ENCODE data around the gene MCOLN1. TPM values are rescaled to one million over a fixed set of nuclear protein-coding genes. Genes with fewer than 3 reads are reported as not detected.

MCOLN1 gene
- total RNA-seq, 5 donors from 2014 or later (not counting 1 experiment from before 2014, with no cell fraction given), result 13.0 to 16.7 (median 15.3) TPM

GRCh38 chr19:7550169-7550770 is 27.8 kb downstream of the MCOLN1 start:
- peaks cover 27% of the 10 kb centered on the region for H3K36me3 Mint-ChIP-seq
- POLR2A ChIA-PET, result no interaction called here
- Histone ChIP-seq H3K9me3 (no peaks in the 10 kb centered on the region), H3K4me3 (ENCODE audit: control insufficient read depth in 1 of 2, extremely low read depth in 1 of 2, low read length in 1 of 2) (no peak overlapping the region), H3K27me3 (replicated peaks in 1 of 2; ENCODE audit: control insufficient read depth in 2 of 2, extremely low read depth in 1 of 2, insufficient read depth in 2 of 2, low read length in 1 of 2) (no peaks in the 10 kb centered on the region), H3K4me1 (ENCODE audit: control insufficient read depth in 1 of 2, extremely low read depth in 1 of 2, insufficient read depth in 2 of 2, low read length in 2 of 2) (peaks cover 0 to 5% of the 10 kb centered on the region in 2 experiments), H3K27ac (ENCODE audit: low read length) (no peak overlapping the region), H3K36me3 (ENCODE audit: control insufficient read depth in 2 of 2, extremely low read depth in 1 of 2, insufficient read depth in 1 of 2, low read length in 1 of 2) (peaks cover 3 to 25% of the 10 kb centered on the region in 2 donors)
- WGBS (ENCODE audit: insufficient coverage), result 98% methylated on average over 41 of the region's 41 CpGs
- ATAC-seq (replicated peaks in 1 of 4) (no peak), DNase-seq (no peak)
- H3K4me1 Mint-ChIP-seq, result peaks cover 5 to 11% (median 6%) of the 10 kb centered on the region in 3 donors
- CTCF ChIA-PET, result no interaction called here
- H3K9me3 Mint-ChIP-seq, result no peaks in the 10 kb centered on the region
- no peak overlapping the region for H3K4me3 Mint-ChIP-seq
- no peaks in the 10 kb centered on the region for H3K27me3 Mint-ChIP-seq
- no peak overlapping the region for H3K27ac Mint-ChIP-seq

- Mint-ChIP-seq H3K4me1 (peaks cover 0 to 6% (median 3%) of the 10 kb centered on the region in 3 donors), H3K4me3 (peak overlapping the region in 1 of 3 donors; percentile 39), H3K27me3 (no peaks in the 10 kb centered on the region), H3K9me3 (no peaks in the 10 kb centered on the region), H3K27ac (no peak overlapping the region), H3K36me3 (peaks cover 24% of the 10 kb centered on the region)
- Histone ChIP-seq H3K27ac (ENCODE audit: low read length) (no peak overlapping the region), H3K4me3 (ENCODE audit: control insufficient read depth in 1 of 2, extremely low read depth in 1 of 2, low read length in 1 of 2) (peak overlapping the region in 1 of 2 donors; percentile 46), H3K9me3 (no peaks in the 10 kb centered on the region), H3K27me3 (replicated peaks in 1 of 2; ENCODE audit: control insufficient read depth in 2 of 2, extremely low read depth in 1 of 2, insufficient read depth in 2 of 2, low read length in 1 of 2) (no peaks in the 10 kb centered on the region), H3K4me1 (ENCODE audit: control insufficient read depth in 1 of 2, extremely low read depth in 1 of 2, insufficient read depth in 2 of 2, low read length in 2 of 2) (peaks cover 0 to 5% of the 10 kb centered on the region in 2 experiments), H3K36me3 (ENCODE audit: control insufficient read depth in 2 of 2, extremely low read depth in 1 of 2, insufficient read depth in 1 of 2, low read length in 1 of 2) (peaks cover 3 to 31% of the 10 kb centered on the region in 2 donors)
- DNase-seq, result peak in 22 of 35 experiments; percentile 7 to 69 (median 34)
- ChIA-PET POLR2A (no interaction called here), CTCF (no interaction called here)
- ATAC-seq (replicated peaks in 1 of 4), result peak; percentile 69 to 95 (median 78)
- 78% methylated on average over 35 of the region's 51 CpGs for WGBS (ENCODE audit: insufficient coverage)
Observed at GRCh38 chr19:7550987-7551761, 28.8 kb downstream of the MCOLN1 start.

GRCh38 chr19:7552781-7553180 is 30.4 kb downstream of the MCOLN1 start:
- ATAC-seq (replicated peaks in 1 of 4) (no peak), DNase-seq (no peak)
- Histone ChIP-seq H3K4me3 (ENCODE audit: control insufficient read depth in 1 of 2, extremely low read depth in 1 of 2, low read length in 1 of 2) (no peak overlapping the region), H3K36me3 (ENCODE audit: control insufficient read depth in 2 of 2, extremely low read depth in 1 of 2, insufficient read depth in 1 of 2, low read length in 1 of 2) (peaks cover 13 to 44% of the 10 kb centered on the region in 2 donors), H3K9me3 (no peaks in the 10 kb centered on the region), H3K27ac (ENCODE audit: low read length) (no peak overlapping the region), H3K27me3 (replicated peaks in 1 of 2; ENCODE audit: control insufficient read depth in 2 of 2, extremely low read depth in 1 of 2, insufficient read depth in 2 of 2, low read length in 1 of 2) (no peaks in the 10 kb centered on the region), H3K4me1 (ENCODE audit: control insufficient read depth in 1 of 2, extremely low read depth in 1 of 2, insufficient read depth in 2 of 2, low read length in 2 of 2) (peaks cover 0 to 5% of the 10 kb centered on the region in 2 experiments)
- H3K27ac Mint-ChIP-seq, result no peak overlapping the region
- 57% methylated on average over 1 of the region's 2 CpGs for WGBS (ENCODE audit: insufficient coverage)
- peaks cover 0 to 5% (median 3%) of the 10 kb centered on the region in 3 donors for H3K4me1 Mint-ChIP-seq
- H3K27me3 Mint-ChIP-seq, result no peaks in the 10 kb centered on the region
- H3K36me3 Mint-ChIP-seq, result peaks cover 33% of the 10 kb centered on the region
- no peak overlapping the region for H3K4me3 Mint-ChIP-seq
- H3K9me3 Mint-ChIP-seq, result no peaks in the 10 kb centered on the region
- POLR2A ChIA-PET, result no interaction called here
- CTCF ChIA-PET, result interaction anchor here in 1 of 2 donors (0.6 kb wide), 1 partner anchor 399 kb away, joined by 5 read pairs; no protein-coding TSS in a partner anchor

- POLR2A ChIA-PET, result no interaction called here
- no peak overlapping the region for H3K4me3 ChIP-seq (ENCODE audit: control insufficient read depth in 1 of 2, extremely low read depth in 1 of 2, low read length in 1 of 2)
- no peak overlapping the region for H3K27ac ChIP-seq (ENCODE audit: low read length)
- Mint-ChIP-seq H3K9me3 (no peaks in the 10 kb centered on the region), H3K27ac (no peak overlapping the region), H3K4me1 (peaks cover 0 to 5% (median 3%) of the 10 kb centered on the region in 3 donors), H3K4me3 (no peak overlapping the region), H3K27me3 (no peaks in the 10 kb centered on the region), H3K36me3 (peaks cover 47% of the 10 kb centered on the region)
- H3K36me3 ChIP-seq (ENCODE audit: control insufficient read depth in 2 of 2, extremely low read depth in 1 of 2, insufficient read depth in 1 of 2, low read length in 1 of 2), result peaks cover 13 to 55% of the 10 kb centered on the region in 2 donors
- H3K9me3 ChIP-seq, result no peaks in the 10 kb centered on the region
- ATAC-seq (replicated peaks in 1 of 4) (no peak), DNase-seq (no peak)
- CTCF ChIA-PET, result interaction anchor here in 1 of 2 donors (1.7 kb wide), 1 partner anchor 14 kb away, joined by 5 read pairs; no protein-coding TSS in a partner anchor
- H3K27me3 ChIP-seq (replicated peaks in 1 of 2; ENCODE audit: control insufficient read depth in 2 of 2, extremely low read depth in 1 of 2, insufficient read depth in 2 of 2, low read length in 1 of 2), result no peaks in the 10 kb centered on the region
- peaks cover 0 to 5% of the 10 kb centered on the region in 2 experiments for H3K4me1 ChIP-seq (ENCODE audit: control insufficient read depth in 1 of 2, extremely low read depth in 1 of 2, insufficient read depth in 2 of 2, low read length in 2 of 2)
- WGBS (ENCODE audit: insufficient coverage), result 98% methylated on average over 28 of the region's 28 CpGs
Observed at GRCh38 chr19:7554565-7554964, 32.1 kb downstream of the MCOLN1 start.

- Histone ChIP-seq H3K27ac (ENCODE audit: low read length) (no peak overlapping the region), H3K27me3 (replicated peaks in 1 of 2; ENCODE audit: control insufficient read depth in 2 of 2, extremely low read depth in 1 of 2, insufficient read depth in 2 of 2, low read length in 1 of 2) (no peaks in the 10 kb centered on the region), H3K4me1 (ENCODE audit: control insufficient read depth in 1 of 2, extremely low read depth in 1 of 2, insufficient read depth in 2 of 2, low read length in 2 of 2) (peaks cover 0 to 5% of the 10 kb centered on the region in 2 experiments), H3K36me3 (ENCODE audit: control insufficient read depth in 2 of 2, extremely low read depth in 1 of 2, insufficient read depth in 1 of 2, low read length in 1 of 2) (peaks cover 13 to 52% of the 10 kb centered on the region in 2 donors), H3K4me3 (ENCODE audit: control insufficient read depth in 1 of 2, extremely low read depth in 1 of 2, low read length in 1 of 2) (no peak overlapping the region), H3K9me3 (no peaks in the 10 kb centered on the region)
- CTCF ChIA-PET, result interaction anchor here in 1 of 2 donors (1.7 kb wide), 1 partner anchor 13 kb away, joined by 5 read pairs; no protein-coding TSS in a partner anchor
- Mint-ChIP-seq H3K4me1 (peaks cover 0 to 5% (median 3%) of the 10 kb centered on the region in 3 donors), H3K4me3 (no peak overlapping the region), H3K9me3 (no peaks in the 10 kb centered on the region), H3K36me3 (peaks cover 45% of the 10 kb centered on the region), H3K27ac (no peak overlapping the region), H3K27me3 (no peaks in the 10 kb centered on the region)
- DNase-seq, result peak in 3 of 35 experiments; percentile 3 to 24 (median 22)
- POLR2A ChIA-PET, result no interaction called here
- 98% methylated on average over 46 of the region's 62 CpGs for WGBS (ENCODE audit: insufficient coverage)
- no peak for ATAC-seq (replicated peaks in 1 of 4)
Observed at GRCh38 chr19:7554990-7555864, 32.8 kb downstream of the MCOLN1 start.
